KMS-11 (cell line): ENCODE results near the gene OR6N2.

ENCODE experiments used
- H2AFZ ChIP-seq: fragments of 200-600 bp; sonication (generic); 2 replicates; pipeline ENCODE4 v1.6.1; 2016; ENCODE audit warnings: antibody characterized with exemption, mixed run types, low read depth
- H3K27ac ChIP-seq: fragments of 200-600 bp; sonication (generic); 2 replicates; pipeline ENCODE4 v1.6.1; 2016; ENCODE audit warnings: mild to moderate bottlenecking, mixed run types
- H3K27me3 ChIP-seq: fragments of 200-600 bp; sonication (generic); 2 replicates; pipeline ENCODE4 v1.6.1; 2017; ENCODE audit warnings: mild to moderate bottlenecking, low read depth, mixed run types, moderate library complexity; ENCODE audit not compliant: insufficient read depth
- H3K36me3 ChIP-seq: fragments of 200-600 bp; sonication (generic); 2 replicates; pipeline ENCODE4 v1.6.1; 2017; ENCODE audit warnings: mild to moderate bottlenecking, mixed run types; ENCODE audit not compliant: insufficient read depth
- H3K4me1 ChIP-seq: fragments of 200-600 bp; sonication (generic); 2 replicates; pipeline ENCODE4 v1.6.1; 2016; ENCODE audit warnings: mild to moderate bottlenecking, low read depth, mixed run types; ENCODE audit not compliant: poor library complexity, severe bottlenecking
- H3K4me2 ChIP-seq: fragments of 200-600 bp; sonication (generic); 2 replicates; pipeline ENCODE4 v1.7.0; 2016; ENCODE audit warnings: mild to moderate bottlenecking, mixed run types
- H3K4me3 ChIP-seq: fragments of 200-600 bp; sonication (generic); IDR thresholded peaks from 2 replicates; pipeline ENCODE4 v1.6.1; 2017; ENCODE audit warnings: low read depth, low read length, mixed read lengths; ENCODE audit not compliant: insufficient read depth
- H3K79me2 ChIP-seq: fragments of 200-600 bp; sonication (generic); 2 replicates; pipeline ENCODE4 v1.6.1; 2016; ENCODE audit warnings: low read depth, mixed run types; ENCODE audit not compliant: insufficient read depth
- H3K9ac ChIP-seq: fragments of 200-600 bp; sonication (generic); 2 replicates; pipeline ENCODE4 v1.6.1; 2016; ENCODE audit warnings: mild to moderate bottlenecking, mixed run types
- H4K20me1 ChIP-seq: fragments of 200-600 bp; sonication (generic); 2 replicates; pipeline ENCODE4 v1.6.1; 2016; ENCODE audit warnings: mild to moderate bottlenecking, mixed run types; ENCODE audit not compliant: insufficient read depth
- TF ChIP-seq, protein P1 (sequence below): fragments of 200-600 bp; sonication (generic); conservative IDR thresholded peaks from 2 replicates; pipeline ENCODE4 v1.6.1; 2017; ENCODE audit warnings: low read depth, mild to moderate bottlenecking, antibody characterized with exemption, low read length, moderate library complexity, mixed read lengths

Gene OR6N2

DNA sequence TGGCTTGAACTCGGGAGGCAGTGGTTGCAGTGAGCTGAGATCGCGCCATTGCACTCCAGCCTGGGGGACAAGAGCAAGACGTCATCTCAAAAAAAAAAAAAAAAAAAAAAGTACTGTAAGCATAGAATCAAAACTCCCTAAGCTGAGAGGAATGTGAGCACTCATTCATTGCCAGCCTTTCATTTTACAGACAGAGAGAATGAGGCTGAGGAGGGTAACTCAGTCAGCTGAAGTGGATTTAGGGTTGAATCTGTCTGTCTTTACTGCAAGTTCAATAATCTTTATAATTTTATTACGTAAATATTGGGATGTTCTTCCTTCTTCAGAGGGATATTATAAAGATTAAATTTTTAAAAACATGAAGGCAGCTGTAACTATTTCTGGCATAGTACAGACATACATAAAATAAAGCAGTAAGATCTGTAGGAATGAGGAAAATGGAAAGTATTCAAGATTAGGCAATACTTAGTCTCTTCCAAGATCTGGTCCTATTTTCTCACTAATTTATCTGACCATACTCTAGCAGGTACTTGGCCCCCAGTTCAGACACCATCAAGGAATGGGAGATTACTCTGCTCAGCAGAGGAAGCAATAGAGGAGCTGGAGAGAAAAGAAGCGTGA lies 26.0 kb upstream of the OR6N2 start:
- H4K20me1 ChIP-seq = no peaks in the 10 kb centered on the region
- H3K27me3 ChIP-seq = no peaks in the 10 kb centered on the region
- no peak overlapping the region for H3K4me3 ChIP-seq
- no peak overlapping the region for H3K27ac ChIP-seq
- H3K36me3 ChIP-seq = no peaks in the 10 kb centered on the region
- H3K79me2 ChIP-seq = no peaks in the 10 kb centered on the region
- H3K4me2 ChIP-seq = no peak overlapping the region
- H3K4me1 ChIP-seq = no peaks in the 10 kb centered on the region
- TF ChIP-seq, protein P1, sequence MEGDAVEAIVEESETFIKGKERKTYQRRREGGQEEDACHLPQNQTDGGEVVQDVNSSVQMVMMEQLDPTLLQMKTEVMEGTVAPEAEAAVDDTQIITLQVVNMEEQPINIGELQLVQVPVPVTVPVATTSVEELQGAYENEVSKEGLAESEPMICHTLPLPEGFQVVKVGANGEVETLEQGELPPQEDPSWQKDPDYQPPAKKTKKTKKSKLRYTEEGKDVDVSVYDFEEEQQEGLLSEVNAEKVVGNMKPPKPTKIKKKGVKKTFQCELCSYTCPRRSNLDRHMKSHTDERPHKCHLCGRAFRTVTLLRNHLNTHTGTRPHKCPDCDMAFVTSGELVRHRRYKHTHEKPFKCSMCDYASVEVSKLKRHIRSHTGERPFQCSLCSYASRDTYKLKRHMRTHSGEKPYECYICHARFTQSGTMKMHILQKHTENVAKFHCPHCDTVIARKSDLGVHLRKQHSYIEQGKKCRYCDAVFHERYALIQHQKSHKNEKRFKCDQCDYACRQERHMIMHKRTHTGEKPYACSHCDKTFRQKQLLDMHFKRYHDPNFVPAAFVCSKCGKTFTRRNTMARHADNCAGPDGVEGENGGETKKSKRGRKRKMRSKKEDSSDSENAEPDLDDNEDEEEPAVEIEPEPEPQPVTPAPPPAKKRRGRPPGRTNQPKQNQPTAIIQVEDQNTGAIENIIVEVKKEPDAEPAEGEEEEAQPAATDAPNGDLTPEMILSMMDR = no peak
- H2AFZ ChIP-seq = no peak overlapping the region
- H3K9ac ChIP-seq = no peak overlapping the region

DNA sequence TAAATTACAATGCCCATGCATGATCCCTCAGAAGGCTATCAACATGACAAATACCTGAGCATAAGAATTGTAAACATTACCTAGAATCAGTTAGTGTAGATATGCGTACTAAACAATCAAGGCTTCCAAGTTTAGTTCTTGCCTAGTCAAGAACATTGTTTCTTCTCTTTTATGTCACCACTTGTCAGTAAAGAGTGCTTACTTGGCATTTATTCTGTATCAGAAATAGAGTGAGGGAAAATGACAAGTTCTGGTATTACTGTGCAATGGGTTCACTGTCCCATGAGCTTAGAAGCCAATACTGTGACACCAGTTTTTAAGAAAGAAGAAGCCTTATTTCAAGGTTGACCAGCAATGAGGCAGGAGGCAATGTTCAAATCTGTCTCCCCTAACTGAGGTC lies 22.7 kb upstream of the OR6N2 start:
- H3K4me1 ChIP-seq = no peaks in the 10 kb centered on the region
- TF ChIP-seq, protein P1 = no peak

DNA sequence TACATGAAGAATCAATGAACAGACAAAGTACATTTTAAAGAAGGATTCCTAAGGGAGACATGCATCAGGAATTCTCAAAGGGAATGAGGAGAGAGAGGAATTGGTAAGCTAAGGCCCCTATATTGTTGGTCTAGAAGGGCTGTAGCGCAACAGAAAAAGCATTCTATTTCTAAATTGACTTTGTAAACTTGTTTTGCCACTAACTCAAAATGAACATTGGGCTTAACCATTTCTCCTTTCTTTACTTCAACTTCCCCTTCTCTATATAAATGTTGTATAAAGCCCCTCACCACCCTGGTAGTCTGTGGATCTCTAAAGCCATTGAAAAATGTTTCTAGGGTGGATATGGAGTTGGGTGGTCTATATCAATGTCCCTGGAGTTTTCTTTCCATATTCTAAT lies 20.4 kb upstream of the OR6N2 start:
- no peak overlapping the region for H2AFZ ChIP-seq
- no peak overlapping the region for H3K9ac ChIP-seq

More for the DNA sequence above, 22.7 kb upstream of the OR6N2 start:
- no peak overlapping the region for H2AFZ ChIP-seq
- no peak overlapping the region for H3K27ac ChIP-seq
- H4K20me1 ChIP-seq = no peaks in the 10 kb centered on the region
- no peaks in the 10 kb centered on the region for H3K79me2 ChIP-seq
- no peak overlapping the region for H3K4me3 ChIP-seq
- no peak overlapping the region for H3K4me2 ChIP-seq
- H3K36me3 ChIP-seq = no peaks in the 10 kb centered on the region
- no peak overlapping the region for H3K9ac ChIP-seq
- H3K27me3 ChIP-seq = no peaks in the 10 kb centered on the region

DNA sequence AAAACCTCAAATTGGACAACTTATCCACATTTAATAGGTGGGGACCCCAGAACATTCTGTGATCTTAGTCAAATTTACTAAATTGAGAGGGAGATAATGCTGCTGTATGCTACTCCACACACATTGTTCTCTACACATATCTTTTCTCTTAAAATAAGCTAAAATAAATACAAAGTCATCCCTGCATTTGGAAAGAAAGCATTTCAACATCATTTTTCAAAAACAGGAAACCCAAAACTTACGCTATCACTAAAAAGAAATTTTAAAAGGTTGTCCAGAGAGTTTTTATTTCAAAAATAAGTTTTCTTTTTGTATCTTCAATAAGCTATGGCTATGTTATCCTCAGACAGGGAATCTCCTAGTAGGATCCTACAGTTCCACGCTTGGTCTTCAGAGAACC lies 19.5 kb upstream of the OR6N2 start:
- H3K79me2 ChIP-seq = no peaks in the 10 kb centered on the region
- TF ChIP-seq, protein P1 = no peak
- H3K4me3 ChIP-seq = no peak overlapping the region
- H3K4me2 ChIP-seq = no peak overlapping the region
- no peaks in the 10 kb centered on the region for H3K4me1 ChIP-seq
- H2AFZ ChIP-seq = no peak overlapping the region
- no peaks in the 10 kb centered on the region for H3K36me3 ChIP-seq
- no peaks in the 10 kb centered on the region for H3K27me3 ChIP-seq
- H3K27ac ChIP-seq = no peak overlapping the region
- H4K20me1 ChIP-seq = no peaks in the 10 kb centered on the region
- H3K9ac ChIP-seq = no peak overlapping the region

More for the DNA sequence above, 20.4 kb upstream of the OR6N2 start:
- H3K4me1 ChIP-seq = no peaks in the 10 kb centered on the region
- no peaks in the 10 kb centered on the region for H3K79me2 ChIP-seq
- no peaks in the 10 kb centered on the region for H3K36me3 ChIP-seq
- TF ChIP-seq, protein P1 = no peak
- no peaks in the 10 kb centered on the region for H4K20me1 ChIP-seq
- H3K4me3 ChIP-seq = no peak overlapping the region
- no peak overlapping the region for H3K27ac ChIP-seq
- H3K27me3 ChIP-seq = no peaks in the 10 kb centered on the region
- no peak overlapping the region for H3K4me2 ChIP-seq
